IPS-18c (cell line): ENCODE data around the gene VARS2.
"Not testable (repeated sequence)": the region's sequence is repeated elsewhere in the genome, so short reads cannot be mapped to it uniquely, and the experiment has no call there.

Experiments
- H3K4me3 ChIP-seq: 2 replicates; pipeline ENCODE4 v1.7.0; 2013; ENCODE audit warnings: low read depth, mild to moderate bottlenecking, low read length, moderate library complexity; ENCODE audit not compliant: insufficient read depth
- H3K9me3 ChIP-seq: one replicate; pipeline ENCODE4 v1.6.1; 2013; ENCODE audit warnings: mild to moderate bottlenecking, low read length, moderate library complexity; ENCODE audit not compliant: control insufficient read depth, insufficient read depth

VARS2 gene

DNA sequence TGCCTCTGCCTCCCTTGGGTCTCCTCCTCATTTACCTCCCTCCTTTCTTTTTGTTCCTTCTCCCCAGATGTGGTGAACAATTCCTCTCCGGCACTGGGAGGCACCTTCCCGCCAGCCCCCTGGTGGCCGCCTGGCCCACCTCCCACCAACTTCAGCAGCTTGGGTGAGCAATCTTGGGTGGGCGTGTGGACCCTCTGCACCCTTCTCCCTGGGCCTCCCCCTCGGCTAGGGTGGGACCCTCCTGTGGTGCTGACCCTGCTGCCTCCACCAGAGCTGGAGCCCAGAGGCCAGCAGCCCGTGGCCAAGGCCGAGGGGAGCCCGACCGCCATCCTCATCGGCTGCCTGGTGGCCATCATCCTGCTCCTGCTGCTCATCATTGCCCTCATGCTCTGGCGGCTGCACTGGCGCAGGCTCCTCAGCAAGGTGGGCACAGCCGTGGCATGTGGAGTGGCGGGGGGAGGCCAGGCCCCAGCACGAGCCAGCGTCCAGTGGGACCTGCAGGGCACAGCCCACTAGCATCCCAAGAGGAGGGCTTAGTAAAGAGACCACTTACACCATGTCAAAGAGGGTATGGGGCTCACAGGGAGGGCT lies 20.9 kb upstream of the VARS2 start:
- no peak overlapping the region for H3K4me3 ChIP-seq
- H3K9me3 ChIP-seq = no peaks in the 10 kb centered on the region

DNA sequence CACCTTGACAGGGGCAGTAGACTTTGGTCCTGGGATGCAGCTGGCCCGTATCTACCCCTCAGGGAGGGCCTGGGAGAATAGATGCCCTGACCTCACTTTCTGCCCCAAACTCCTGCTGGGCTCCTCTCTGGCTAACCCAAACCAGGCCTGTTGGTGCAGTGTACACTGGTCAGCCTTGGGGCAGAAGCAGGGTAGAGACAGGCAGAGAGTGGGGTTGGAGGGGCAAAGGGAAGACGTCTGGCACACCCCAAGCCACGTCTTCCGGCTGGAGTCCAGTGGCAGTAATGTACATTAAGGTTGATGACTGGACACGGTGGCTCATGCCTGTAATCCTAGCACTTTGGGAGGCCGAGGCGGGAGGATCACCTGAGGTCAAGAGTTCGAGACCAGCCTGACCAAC lies 20.4 kb upstream of the VARS2 start:
- H3K9me3 ChIP-seq = no peaks in the 10 kb centered on the region

DNA sequence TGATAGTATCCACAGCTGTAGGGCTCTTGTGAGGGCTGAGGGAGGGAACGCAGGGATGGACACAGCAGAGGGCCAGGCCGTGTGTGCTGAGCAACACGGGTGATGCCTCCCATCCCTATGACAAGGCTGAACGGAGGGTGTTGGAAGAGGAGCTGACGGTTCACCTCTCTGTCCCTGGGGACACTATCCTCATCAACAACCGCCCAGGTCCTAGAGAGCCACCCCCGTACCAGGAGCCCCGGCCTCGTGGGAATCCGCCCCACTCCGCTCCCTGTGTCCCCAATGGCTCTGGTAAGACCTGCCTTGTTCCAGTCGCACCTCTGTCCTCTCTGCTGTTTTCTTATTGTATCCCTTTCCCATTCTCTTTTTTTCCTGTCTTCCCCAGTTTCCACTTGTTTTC lies 19.7 kb upstream of the VARS2 start:
- Histone ChIP-seq H3K9me3 (no peaks in the 10 kb centered on the region), H3K4me3 (no peak overlapping the region)

More for the DNA sequence above, 20.4 kb upstream of the VARS2 start:
- no peak overlapping the region for H3K4me3 ChIP-seq

DNA sequence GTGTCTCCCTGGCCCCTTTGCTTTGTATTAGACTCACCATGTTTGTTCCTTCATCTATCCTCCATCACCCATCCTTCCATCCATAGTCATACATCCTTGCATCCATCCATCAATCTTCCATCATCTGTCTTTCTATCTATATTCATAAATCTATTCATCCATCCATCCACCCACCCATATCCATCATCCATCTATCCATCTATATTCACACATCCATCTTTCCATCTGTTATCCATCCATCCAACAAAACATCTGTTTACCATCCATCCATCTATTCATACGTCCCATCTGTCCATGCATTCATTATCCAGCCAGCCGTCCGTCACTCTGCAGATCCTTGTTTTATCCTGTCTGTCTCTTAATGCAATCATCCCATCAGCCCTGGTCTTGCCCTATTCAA lies 19.1 kb upstream of the VARS2 start:
- Histone ChIP-seq H3K4me3 (no peak overlapping the region), H3K9me3 (no peaks in the 10 kb centered on the region)

DNA sequence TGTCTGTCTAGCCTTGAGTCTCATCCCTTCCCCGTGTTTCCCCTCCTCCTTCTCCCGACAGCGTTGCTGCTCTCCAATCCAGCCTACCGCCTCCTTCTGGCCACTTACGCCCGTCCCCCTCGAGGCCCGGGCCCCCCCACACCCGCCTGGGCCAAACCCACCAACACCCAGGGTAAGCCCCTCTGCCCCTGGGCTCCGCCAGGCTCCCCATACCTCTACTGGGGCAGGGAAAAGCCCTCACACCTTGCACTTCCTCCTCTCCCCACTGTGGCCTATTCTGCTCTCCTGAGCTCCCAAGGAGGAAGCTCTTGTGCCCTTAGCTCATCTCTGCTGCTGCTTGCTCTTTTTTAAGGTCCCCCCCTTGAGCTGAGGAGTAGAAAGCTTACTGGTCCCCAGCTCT lies 18.7 kb upstream of the VARS2 start:
- no peak overlapping the region; the same call in 1 of the 2 replicates for H3K4me3 ChIP-seq
- H3K9me3 ChIP-seq = no peaks in the 10 kb centered on the region

DNA sequence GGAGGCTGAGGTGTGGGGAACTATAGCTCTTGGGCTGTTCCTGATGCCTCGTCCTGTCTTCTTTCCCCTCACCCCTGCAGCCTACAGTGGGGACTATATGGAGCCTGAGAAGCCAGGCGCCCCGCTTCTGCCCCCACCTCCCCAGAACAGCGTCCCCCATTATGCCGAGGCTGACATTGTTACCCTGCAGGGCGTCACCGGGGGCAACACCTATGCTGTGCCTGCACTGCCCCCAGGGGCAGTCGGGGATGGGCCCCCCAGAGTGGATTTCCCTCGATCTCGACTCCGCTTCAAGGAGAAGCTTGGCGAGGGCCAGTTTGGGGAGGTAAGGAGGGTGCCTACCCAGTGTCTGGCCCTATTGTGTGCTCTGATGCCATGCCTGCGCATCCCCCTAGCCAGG lies 17.5 kb upstream of the VARS2 start:
- H3K9me3 ChIP-seq = no peaks in the 10 kb centered on the region
- no peak overlapping the region for H3K4me3 ChIP-seq

DNA sequence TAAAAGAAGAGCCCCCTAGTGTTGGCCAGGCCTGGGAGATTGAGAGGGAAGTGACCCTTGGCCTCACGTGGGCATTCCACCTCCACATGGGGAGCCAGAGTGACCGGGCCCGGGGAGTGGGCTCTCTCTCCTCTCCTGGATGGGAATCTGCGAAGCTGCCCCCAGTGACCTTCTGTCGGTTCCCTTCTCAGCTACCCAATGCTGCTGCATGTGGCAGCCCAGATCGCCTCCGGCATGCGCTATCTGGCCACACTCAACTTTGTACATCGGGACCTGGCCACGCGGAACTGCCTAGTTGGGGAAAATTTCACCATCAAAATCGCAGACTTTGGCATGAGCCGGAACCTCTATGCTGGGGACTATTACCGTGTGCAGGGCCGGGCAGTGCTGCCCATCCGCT lies 16.2 kb upstream of the VARS2 start:
- Histone ChIP-seq H3K9me3 (no peaks in the 10 kb centered on the region), H3K4me3 (no peak overlapping the region)

DNA sequence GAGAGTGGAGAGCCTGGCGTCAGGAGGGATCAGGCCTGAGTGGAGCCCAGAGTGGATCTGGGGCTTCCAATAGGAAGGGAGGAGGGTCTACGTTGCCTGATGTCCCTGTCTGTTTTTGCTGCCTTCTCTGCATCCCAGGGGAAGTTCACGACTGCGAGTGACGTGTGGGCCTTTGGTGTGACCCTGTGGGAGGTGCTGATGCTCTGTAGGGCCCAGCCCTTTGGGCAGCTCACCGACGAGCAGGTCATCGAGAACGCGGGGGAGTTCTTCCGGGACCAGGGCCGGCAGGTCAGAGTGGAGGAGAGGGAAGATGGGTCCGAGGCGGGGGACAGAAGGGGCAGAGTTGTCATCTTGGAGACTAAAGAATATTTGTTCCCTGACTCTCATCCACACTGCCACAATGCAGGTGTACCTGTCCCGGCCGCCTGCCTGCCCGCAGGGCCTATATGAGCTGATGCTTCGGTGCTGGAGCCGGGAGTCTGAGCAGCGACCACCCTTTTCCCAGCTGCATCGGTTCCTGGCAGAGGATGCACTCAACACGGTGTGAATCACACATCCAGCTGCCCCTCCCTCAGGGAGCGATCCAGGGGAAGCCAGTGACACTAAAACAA lies 15.2 kb upstream of the VARS2 start:
- Histone ChIP-seq H3K9me3 (no peaks in the 10 kb centered on the region), H3K4me3 (no peak overlapping the region)

DNA sequence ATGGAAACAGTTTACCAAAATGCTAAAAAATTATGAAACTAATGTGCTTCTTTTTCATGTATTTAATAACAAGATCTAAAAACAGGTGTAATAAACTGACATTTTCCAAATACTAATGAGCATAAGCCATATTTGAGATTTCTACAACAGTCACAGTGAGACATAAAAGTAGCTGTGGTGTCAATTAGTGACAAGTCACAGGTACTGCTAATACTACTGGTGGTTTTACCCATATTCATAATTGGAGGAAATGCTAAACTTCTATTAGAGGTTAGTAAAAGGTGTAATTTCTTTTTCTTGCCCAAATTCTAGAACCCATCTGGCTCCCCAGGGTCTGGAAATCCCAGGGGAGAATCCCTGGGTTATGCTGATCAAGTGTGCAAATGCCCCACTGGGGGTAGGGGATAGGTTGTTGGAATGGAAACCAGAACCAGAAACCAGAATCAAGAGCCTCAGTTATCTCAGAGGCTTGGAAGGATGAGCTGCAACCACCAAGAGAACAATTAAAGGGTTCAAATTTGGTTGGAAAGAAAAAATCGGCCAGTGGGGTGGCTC lies 13.1 kb upstream of the VARS2 start:
- Histone ChIP-seq H3K9me3 (no peaks in the 10 kb centered on the region), H3K4me3 (no peak overlapping the region)

DNA sequence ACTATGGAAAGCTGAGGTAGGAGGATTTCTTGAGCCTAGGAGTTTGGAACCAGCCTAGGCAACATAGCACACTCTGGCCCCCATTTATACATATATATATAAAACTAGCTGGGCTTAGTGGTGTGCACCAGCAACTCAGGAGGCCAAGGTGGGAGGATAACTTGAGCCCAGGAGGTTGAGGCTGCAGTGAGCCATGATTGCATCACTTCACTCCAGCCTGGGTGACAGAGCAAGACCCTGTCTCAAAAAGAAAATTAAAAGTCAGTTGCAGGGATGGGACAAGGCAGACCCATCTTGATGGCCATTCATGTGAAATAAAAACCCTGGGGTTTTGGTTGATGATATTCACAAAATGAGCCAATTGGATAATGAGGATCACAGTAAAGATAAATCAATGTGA lies 12.6 kb upstream of the VARS2 start:
- no peak overlapping the region for H3K4me3 ChIP-seq
- no peaks in the 10 kb centered on the region for H3K9me3 ChIP-seq

DNA sequence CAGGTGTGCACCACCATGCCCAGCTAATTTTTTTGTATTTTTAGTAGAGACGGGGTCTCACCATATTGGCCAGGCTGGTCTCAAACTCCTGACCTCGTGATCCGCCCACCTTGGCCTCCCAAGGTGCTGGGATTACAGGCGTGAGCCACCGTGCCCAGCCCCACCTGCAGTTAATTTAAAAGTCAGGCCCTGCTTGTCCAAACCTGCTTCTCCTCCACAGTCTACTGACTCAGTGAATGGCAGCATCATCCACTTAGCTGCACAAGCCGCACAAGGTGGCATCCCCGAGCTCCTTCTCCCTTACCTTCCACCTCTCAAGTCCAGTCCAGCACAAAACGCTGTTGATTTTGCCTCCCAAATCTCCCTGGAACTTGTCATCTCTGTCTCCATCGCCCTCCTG lies 11.8 kb upstream of the VARS2 start:
- H3K4me3 ChIP-seq, H3K9me3 ChIP-seq: not testable (repeated sequence)

DNA sequence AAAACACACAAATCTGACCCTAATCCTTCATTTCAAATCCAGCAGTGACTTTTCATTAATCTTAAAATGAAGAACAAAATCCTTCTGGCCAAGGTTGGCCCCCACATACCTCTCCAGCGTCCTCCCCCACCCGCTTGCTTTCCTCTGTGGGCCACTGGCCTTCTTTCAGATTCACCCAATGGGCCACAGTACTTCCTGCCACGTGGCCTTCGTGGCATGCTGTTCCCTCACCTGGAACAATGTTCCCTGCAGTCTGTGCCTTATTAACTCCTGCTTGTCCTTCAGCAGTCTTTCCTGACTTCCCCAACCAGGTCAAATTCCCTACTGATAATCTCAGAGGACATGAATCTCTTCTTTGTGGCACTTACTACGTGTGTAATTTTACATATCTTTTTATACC lies 11.3 kb upstream of the VARS2 start:
- no peaks in the 10 kb centered on the region for H3K9me3 ChIP-seq
- no peak overlapping the region for H3K4me3 ChIP-seq

DNA sequence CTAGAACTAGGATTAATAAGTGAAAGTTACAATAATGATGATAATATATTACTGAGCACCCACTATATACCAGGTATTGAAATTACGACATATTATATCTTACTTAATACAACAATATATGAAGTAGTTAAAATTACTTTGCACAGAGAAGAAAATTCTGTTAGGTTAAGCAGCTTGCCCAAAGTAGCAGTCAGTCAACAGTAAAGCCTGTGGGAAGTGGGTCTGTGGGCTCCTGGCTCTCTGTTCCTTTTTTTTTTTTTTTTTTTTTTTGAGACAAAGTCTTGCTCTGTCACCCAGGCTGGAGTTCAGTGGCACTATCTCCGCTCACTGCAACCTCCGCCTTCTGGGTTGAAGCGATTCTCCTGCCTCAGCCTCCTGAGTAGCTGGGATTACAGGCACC lies 10.8 kb upstream of the VARS2 start:
- H3K4me3 ChIP-seq = no peak overlapping the region
- no peaks in the 10 kb centered on the region for H3K9me3 ChIP-seq

DNA sequence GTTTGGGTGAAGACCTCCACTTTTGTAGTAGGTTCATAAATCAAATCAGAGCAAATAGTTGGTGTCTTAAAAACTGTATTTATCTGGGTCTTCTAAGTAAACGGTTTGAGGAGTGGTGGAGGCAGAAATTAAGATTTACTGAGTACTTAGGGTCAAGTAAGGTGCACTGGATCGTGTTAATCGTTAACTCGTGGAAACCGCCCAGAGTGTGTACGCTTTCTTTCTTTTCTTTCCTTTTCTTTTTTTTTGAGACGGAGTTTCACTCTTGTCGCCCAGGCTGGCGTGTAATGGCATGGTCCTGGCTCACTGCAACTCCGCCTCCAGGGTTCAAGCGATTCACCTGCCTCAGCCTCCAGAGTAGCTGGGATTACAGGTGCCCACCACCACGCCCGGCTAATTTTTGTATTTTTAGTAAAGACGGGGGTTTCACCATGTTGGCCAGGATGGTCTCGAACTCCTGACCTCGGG lies 6.7 kb upstream of the VARS2 start:
- peak overlapping the region; percentile 99; the same call in 1 of the 2 replicates for H3K4me3 ChIP-seq
- H3K9me3 ChIP-seq = not testable (repeated sequence)

DNA sequence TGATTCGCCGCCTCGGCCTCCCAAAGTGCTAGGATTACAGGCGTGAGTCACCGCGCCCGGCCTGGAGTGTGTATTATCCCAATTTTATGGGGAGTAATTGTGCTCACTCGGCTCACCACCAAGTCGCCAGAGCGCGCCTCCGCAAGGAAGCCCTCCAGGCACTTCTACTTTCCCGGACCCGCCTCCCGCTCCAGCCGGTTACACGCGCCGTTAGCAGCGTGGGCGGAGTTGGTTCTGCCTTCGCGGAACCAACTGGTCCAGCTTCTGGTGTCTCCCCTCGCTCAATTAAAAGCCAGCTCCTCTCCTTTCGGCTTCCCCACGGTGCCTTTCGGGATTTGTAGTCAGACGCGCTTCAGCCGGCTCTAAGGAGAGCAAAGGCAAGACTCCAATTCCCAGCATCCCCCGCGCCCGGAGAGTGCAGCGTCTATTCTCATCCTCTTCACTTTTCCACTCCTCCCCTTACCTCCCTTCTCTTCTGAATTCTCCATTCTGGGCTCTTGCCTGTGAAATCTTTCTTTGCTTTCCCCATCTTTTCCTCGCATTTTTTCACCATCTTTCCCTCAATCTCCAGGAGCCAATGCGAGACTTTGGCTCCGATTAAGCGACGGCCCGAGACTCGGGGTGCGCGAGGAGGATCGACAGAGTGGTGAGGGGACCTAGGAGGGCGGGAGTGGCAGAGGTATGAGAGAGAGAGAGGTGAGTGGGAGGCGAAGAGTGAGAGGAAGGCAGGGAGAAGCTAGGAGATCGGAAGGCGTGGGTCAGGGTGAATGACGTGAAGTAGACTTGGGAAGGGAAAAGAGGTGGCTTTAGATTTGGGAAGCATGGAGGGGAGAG lies 6.1 kb upstream of the VARS2 start, which contains the start of gene GTF2H4:
TSS of gene GTF2H4 (plus strand) at position 450 of the 834 bp plus-strand sequence.
- H3K4me3 ChIP-seq = peak within 1 kb of the TSS; percentile 99
- H3K9me3 ChIP-seq = no peaks in the 10 kb centered on the region

DNA sequence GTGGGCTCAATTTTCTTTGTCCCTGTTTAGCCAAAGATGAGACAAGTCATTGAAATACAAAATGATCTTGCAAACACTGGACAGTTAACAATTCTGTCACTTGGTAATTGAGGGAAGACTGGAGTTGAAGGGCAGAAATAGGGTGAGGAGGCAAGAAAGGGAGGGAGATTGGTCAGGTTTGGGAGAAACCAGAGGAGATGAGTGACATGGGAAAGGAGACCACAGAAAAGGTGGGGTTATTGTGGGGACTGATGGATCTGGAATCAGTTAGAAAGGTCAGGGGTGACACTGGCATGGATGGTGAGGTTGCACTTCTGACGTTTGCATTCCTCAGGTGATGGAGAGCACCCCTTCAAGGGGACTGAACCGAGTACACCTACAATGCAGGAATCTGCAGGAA lies 5.3 kb upstream of the VARS2 start:
- H3K4me3 ChIP-seq = peak overlapping the region; percentile 99
- no peaks in the 10 kb centered on the region for H3K9me3 ChIP-seq

DNA sequence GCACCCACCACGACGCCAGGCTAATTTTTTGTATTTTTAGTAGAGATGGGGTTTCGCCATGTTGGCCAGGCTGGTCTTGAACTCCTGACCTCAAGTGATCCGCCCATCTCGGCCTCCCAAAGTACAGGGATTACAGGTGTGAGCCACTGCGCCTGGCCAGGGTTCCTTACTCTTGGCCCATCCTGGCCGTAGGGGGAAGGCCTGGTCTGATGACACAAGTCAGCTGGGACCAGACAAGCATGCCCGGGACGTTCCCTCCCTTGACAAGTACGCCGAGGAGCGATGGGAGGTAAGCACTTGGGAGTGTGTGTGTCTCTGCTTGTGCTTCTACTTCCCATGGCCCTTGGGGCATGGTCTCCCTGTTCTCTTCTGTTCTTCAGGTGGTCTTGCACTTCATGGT lies 3.6 kb upstream of the VARS2 start:
- not testable (repeated sequence) for H3K4me3 ChIP-seq, H3K9me3 ChIP-seq
